Stimulated activated effector memory CD8-positive, alpha-beta T cell treated with anti-CD3 and anti-CD28 coated beads, Interleukin-12 subunit alpha, Interleukin-12 subunit beta, amount 100 ng/mL, for 72 hours (primary cell): Measurements from ENCODE around the gene F2RL2.

Source experiments
- ATAC-seq: fragments of 150-1000 bp; cut with Tn5 transposase; 2 replicates; pipeline ENCODE4 v1.10.0; 2021
- DNase-seq, 2 donors: peaks; one replicate each; pipeline ENCODE4 v3.0.0; 2021 to 2022; ENCODE audit warnings: low spot score in 2 of 2
- H3K27ac Mint-ChIP-seq: one replicate; pipeline ENCODE4 v1.8.0; 2022; ENCODE audit warnings: mild to moderate bottlenecking, mixed read lengths
- H3K36me3 Mint-ChIP-seq: one replicate; pipeline ENCODE4 v1.8.0; 2022; ENCODE audit warnings: mild to moderate bottlenecking, mixed read lengths
- H3K4me1 Mint-ChIP-seq: one replicate; pipeline ENCODE4 v1.8.0; 2022; ENCODE audit warnings: mixed read lengths
- H3K4me3 Mint-ChIP-seq: one replicate; pipeline ENCODE4 v1.8.0; 2022; ENCODE audit warnings: mild to moderate bottlenecking, mixed read lengths
- H3K9me3 Mint-ChIP-seq: one replicate; pipeline ENCODE4 v1.8.0; 2022; ENCODE audit warnings: mixed read lengths

The F2RL2 gene

GRCh38 chr5:76582230-76583162 is 40.7 kb downstream of the F2RL2 start:
- DNase-seq (no peak), ATAC-seq (peak; percentile 95)
- H3K27ac Mint-ChIP-seq: peak overlapping the region; percentile 81
- H3K4me1 Mint-ChIP-seq: peaks cover 23% of the 10 kb centered on the region
- H3K4me3 Mint-ChIP-seq: no peak overlapping the region
- no peaks in the 10 kb centered on the region for H3K9me3 Mint-ChIP-seq
- H3K36me3 Mint-ChIP-seq: peaks cover 32% of the 10 kb centered on the region

- no peak overlapping the region for H3K4me3 Mint-ChIP-seq
- H3K27ac Mint-ChIP-seq: peak overlapping the region; percentile 81
- no peak for DNase-seq
- no peaks in the 10 kb centered on the region for H3K9me3 Mint-ChIP-seq
- peaks cover 39% of the 10 kb centered on the region for H3K36me3 Mint-ChIP-seq
- no peak for ATAC-seq
- H3K4me1 Mint-ChIP-seq: peaks cover 23% of the 10 kb centered on the region
Measured at GRCh38 chr5:76580981-76581380, 42.2 kb downstream of the F2RL2 start.

GRCh38 chr5:76579166-76579937 is 43.9 kb downstream of the F2RL2 start:
- Mint-ChIP-seq H3K27ac (no peak overlapping the region), H3K36me3 (peaks cover 40% of the 10 kb centered on the region), H3K9me3 (no peaks in the 10 kb centered on the region), H3K4me1 (peaks cover 23% of the 10 kb centered on the region), H3K4me3 (no peak overlapping the region)
- DNase-seq (no peak), ATAC-seq (no peak)

- Mint-ChIP-seq H3K27ac (peak overlapping the region; percentile 45), H3K9me3 (no peaks in the 10 kb centered on the region), H3K36me3 (peaks cover 48% of the 10 kb centered on the region), H3K4me1 (peaks cover 11% of the 10 kb centered on the region), H3K4me3 (no peak overlapping the region)
- no peak for ATAC-seq
- no peak for DNase-seq
Measured at GRCh38 chr5:76576996-76577395, 46.2 kb downstream of the F2RL2 start.

- no peak for DNase-seq
- no peak for ATAC-seq
- Mint-ChIP-seq H3K36me3 (peaks cover 53% of the 10 kb centered on the region), H3K27ac (no peak overlapping the region), H3K4me1 (peaks cover 10% of the 10 kb centered on the region), H3K9me3 (no peaks in the 10 kb centered on the region), H3K4me3 (no peak overlapping the region)
Measured at GRCh38 chr5:76576450-76576849, 46.8 kb downstream of the F2RL2 start.

- no peak overlapping the region for H3K27ac Mint-ChIP-seq
- no peak overlapping the region for H3K4me3 Mint-ChIP-seq
- peaks cover 59% of the 10 kb centered on the region for H3K36me3 Mint-ChIP-seq
- ATAC-seq (no peak), DNase-seq (no peak)
- peaks cover 11% of the 10 kb centered on the region for H3K4me1 Mint-ChIP-seq
- H3K9me3 Mint-ChIP-seq: no peaks in the 10 kb centered on the region
Measured at GRCh38 chr5:76571559-76571958, 51.6 kb downstream of the F2RL2 start.

GRCh38 chr5:76570153-76570552 is 53.0 kb downstream of the F2RL2 start:
- DNase-seq: no peak
- H3K4me1 Mint-ChIP-seq: peaks cover 25% of the 10 kb centered on the region
- no peak overlapping the region for H3K4me3 Mint-ChIP-seq
- no peaks in the 10 kb centered on the region for H3K9me3 Mint-ChIP-seq
- no peak overlapping the region for H3K27ac Mint-ChIP-seq
- peaks cover 52% of the 10 kb centered on the region for H3K36me3 Mint-ChIP-seq
- no peak for ATAC-seq
